Upper lobe of right lung (tissue), 1 donor: ENCODE measurements around the gene PHLPP1. TPM values are rescaled to one million over a fixed set of nuclear protein-coding genes. Genes with fewer than 3 reads are reported as not detected.

Experiments
- ATAC-seq: fragments of 200-7000 bp; cut with Tn5 transposase; one replicate; pipeline ENCODE4 v1.9.1; 2020; ENCODE audit warnings: mild to moderate bottlenecking, moderate library complexity
- DNase-seq: peaks from one replicate; pipeline ENCODE4 v3.0.0-alpha.2; 2020
- H3K27ac ChIP-seq: fragments of 200-600 bp; one replicate; pipeline ENCODE4 v1.8.0; 2022
- H3K27me3 ChIP-seq: fragments of 200-600 bp; one replicate; pipeline ENCODE4 v1.8.0; 2022; ENCODE audit warnings: mild to moderate bottlenecking
- H3K36me3 ChIP-seq: fragments of 200-600 bp; one replicate; pipeline ENCODE4 v1.8.0; 2022
- H3K4me1 ChIP-seq: fragments of 200-600 bp; one replicate; pipeline ENCODE4 v1.8.0; 2022
- H3K4me3 ChIP-seq: fragments of 200-600 bp; one replicate; pipeline ENCODE4 v1.8.0; 2022; ENCODE audit warnings: mild to moderate bottlenecking
- H3K9me3 ChIP-seq: fragments of 200-600 bp; one replicate; pipeline ENCODE4 v1.8.0; 2022
- intact Hi-C: fragments of 100-400 bp; cut with DNase I; formaldehyde crosslinking; loops from one replicate; pipeline ENCODE4 v1.11.0; 2022
- total RNA-seq: library from RNA; stranded (reverse); fragmentation: NEBNext Ultra II Directional; extraction: Animal tissue kit (Norgen Biotek cat#: 25700); gene quantifications from one replicate; pipeline ENCODE4 v1.2.1, GENCODE V29; 2021
- TF ChIP-seq, protein P1 (sequence below): fragments of 200-600 bp; IDR thresholded peaks from one replicate; pipeline ENCODE4 v1.8.0; 2022; ENCODE audit warnings: antibody characterized with exemption
- donor health status: DM: no; HTN: yes; CAD: no; lungs with severe emphysema.

The PHLPP1 gene
- total RNA-seq, 1 donor from 2014 or later: 11.9 TPM

GRCh38 chr18:62717925-62718800, 2.8 kb downstream of the PHLPP1 start:
- Histone ChIP-seq H3K27me3 (no peaks in the 10 kb centered on the region), H3K27ac (peak overlapping the region; percentile 52), H3K4me3 (peak overlapping the region; percentile 69), H3K9me3 (no peaks in the 10 kb centered on the region), H3K36me3 (no peaks in the 10 kb centered on the region), H3K4me1 (peaks cover 22% of the 10 kb centered on the region)
- TF ChIP-seq, protein P1, sequence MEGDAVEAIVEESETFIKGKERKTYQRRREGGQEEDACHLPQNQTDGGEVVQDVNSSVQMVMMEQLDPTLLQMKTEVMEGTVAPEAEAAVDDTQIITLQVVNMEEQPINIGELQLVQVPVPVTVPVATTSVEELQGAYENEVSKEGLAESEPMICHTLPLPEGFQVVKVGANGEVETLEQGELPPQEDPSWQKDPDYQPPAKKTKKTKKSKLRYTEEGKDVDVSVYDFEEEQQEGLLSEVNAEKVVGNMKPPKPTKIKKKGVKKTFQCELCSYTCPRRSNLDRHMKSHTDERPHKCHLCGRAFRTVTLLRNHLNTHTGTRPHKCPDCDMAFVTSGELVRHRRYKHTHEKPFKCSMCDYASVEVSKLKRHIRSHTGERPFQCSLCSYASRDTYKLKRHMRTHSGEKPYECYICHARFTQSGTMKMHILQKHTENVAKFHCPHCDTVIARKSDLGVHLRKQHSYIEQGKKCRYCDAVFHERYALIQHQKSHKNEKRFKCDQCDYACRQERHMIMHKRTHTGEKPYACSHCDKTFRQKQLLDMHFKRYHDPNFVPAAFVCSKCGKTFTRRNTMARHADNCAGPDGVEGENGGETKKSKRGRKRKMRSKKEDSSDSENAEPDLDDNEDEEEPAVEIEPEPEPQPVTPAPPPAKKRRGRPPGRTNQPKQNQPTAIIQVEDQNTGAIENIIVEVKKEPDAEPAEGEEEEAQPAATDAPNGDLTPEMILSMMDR: no peak
- DNase-seq: no peak
- intact Hi-C loops: no loop called here
- no peak for ATAC-seq

- ATAC-seq: no peak
- intact Hi-C loops: no loop called here
Measured at GRCh38 chr18:62720048-62720447, 4.7 kb downstream of the PHLPP1 start.

GRCh38 chr18:62720766-62721613, 5.6 kb downstream of the PHLPP1 start:
- Histone ChIP-seq H3K4me1 (peaks cover 22% of the 10 kb centered on the region), H3K9me3 (no peaks in the 10 kb centered on the region), H3K36me3 (no peaks in the 10 kb centered on the region), H3K27me3 (no peaks in the 10 kb centered on the region), H3K27ac (no peak overlapping the region), H3K4me3 (no peak overlapping the region)
- ATAC-seq (no peak), DNase-seq (no peak)
- TF ChIP-seq, protein P1: no peak
- intact Hi-C loops: no loop called here

More at GRCh38 chr18:62720048-62720447, 4.7 kb downstream of the PHLPP1 start:
- TF ChIP-seq, protein P1: no peak
- H3K27ac ChIP-seq: no peak overlapping the region
- H3K4me3 ChIP-seq: no peak overlapping the region
- peaks cover 22% of the 10 kb centered on the region for H3K4me1 ChIP-seq
- H3K27me3 ChIP-seq: no peaks in the 10 kb centered on the region
- H3K9me3 ChIP-seq: no peaks in the 10 kb centered on the region
- no peaks in the 10 kb centered on the region for H3K36me3 ChIP-seq
- DNase-seq: no peak

- no peaks in the 10 kb centered on the region for H3K27me3 ChIP-seq
- intact Hi-C loops: no loop called here
- TF ChIP-seq, protein P1: no peak
- H3K36me3 ChIP-seq: no peaks in the 10 kb centered on the region
- DNase-seq (no peak), ATAC-seq (no peak)
- no peak overlapping the region for H3K4me3 ChIP-seq
- no peak overlapping the region for H3K27ac ChIP-seq
- no peaks in the 10 kb centered on the region for H3K9me3 ChIP-seq
- peaks cover 22% of the 10 kb centered on the region for H3K4me1 ChIP-seq
Measured at GRCh38 chr18:62721839-62722795, 6.8 kb downstream of the PHLPP1 start.
